ENCODE measurements around the gene C18orf32. TPM values are rescaled to one million over a fixed set of nuclear protein-coding genes. Genes with fewer than 3 reads are reported as not detected.

Gene C18orf32
- 10 to 100 TPM; 42.7 to 85.6 (median 65.0) TPM for total RNA-seq

GRCh38 chr18:49486953-49487710 is at the start of gene C18orf32:
TSS of gene C18orf32 (minus strand) at chr18:49487234. CDS start at chr18:49483748, 3,486 bp downstream.
- Histone ChIP-seq H3K4me3 (replicated peaks in 1 of 3) (peak within 1 kb of the TSS; percentile 65 to 76 (median 66)), H3K27me3 (no peaks in the 10 kb centered on the region), H3K27ac (peak within 1 kb of the TSS; percentile 90 to 97 (median 95)), H3K4me1 (peaks cover 34 to 41% of the 10 kb centered on the region in 2 donors), H3K9me3 (no peaks in the 10 kb centered on the region), H3K36me3 (peaks cover 37 to 40% of the 10 kb centered on the region in 2 donors)
- TF ChIP-seq CTCF (IDR thresholded peaks at IDR 0.05) (no peak), POLR2A (IDR thresholded peaks at IDR 0.05) (peak; percentile 84 to 91)
- DNase-seq, result peak; percentile 94 to 95
- 10 to 12% methylated on average over 26 to 34 of the region's 69 CpGs for WGBS, 2 donors
- intact Hi-C loops (cut with DNase I), result no loop called here

- TF ChIP-seq CTCF (IDR thresholded peaks at IDR 0.05) (no peak), POLR2A (IDR thresholded peaks at IDR 0.05) (no peak)
- WGBS, 2 donors, result 92 to 95% methylated on average over 1 of the region's 1 CpG
- H3K27ac ChIP-seq, result no peak overlapping the region
- no peaks in the 10 kb centered on the region for H3K27me3 ChIP-seq
- no peak overlapping the region for H3K4me3 ChIP-seq (replicated peaks in 1 of 3)
- DNase-seq, result no peak
- H3K36me3 ChIP-seq, result no peaks in the 10 kb centered on the region
- intact Hi-C loops (cut with DNase I), result no loop called here
- H3K9me3 ChIP-seq, result no peaks in the 10 kb centered on the region
- peaks cover 0 to under 1% of the 10 kb centered on the region in 2 donors for H3K4me1 ChIP-seq
These were observed 48.0 kb upstream of the C18orf32 start for GRCh38 chr18:49534846-49535601.

GRCh38 chr18:49531678-49532153 is 44.7 kb upstream of the C18orf32 start:
- Histone ChIP-seq H3K27ac (no peak overlapping the region), H3K27me3 (no peaks in the 10 kb centered on the region), H3K9me3 (no peaks in the 10 kb centered on the region), H3K4me3 (replicated peaks in 1 of 3) (no peak overlapping the region), H3K4me1 (peaks cover 0 to 7% of the 10 kb centered on the region in 2 donors), H3K36me3 (no peaks in the 10 kb centered on the region)
- intact Hi-C loops (cut with DNase I), result no loop called here
- whole genome bisulfite sequencing, 2 donors, result 70% methylated on average over 10 of the region's 10 CpGs
- DNase-seq, result peak in 1 of 2 donors; percentile 5
- TF ChIP-seq POLR2A (IDR thresholded peaks at IDR 0.05), result no peak
- no peak for TF ChIP-seq CTCF (IDR thresholded peaks at IDR 0.05)

- Histone ChIP-seq H3K36me3 (no peaks in the 10 kb centered on the region), H3K27ac (no peak overlapping the region), H3K27me3 (no peaks in the 10 kb centered on the region), H3K9me3 (no peaks in the 10 kb centered on the region), H3K4me1 (peaks cover 0 to 7% of the 10 kb centered on the region in 2 donors), H3K4me3 (replicated peaks in 1 of 3) (no peak overlapping the region)
- 40 to 55% methylated on average over 3 of the region's 3 CpGs for WGBS, 2 donors
- no peak for DNase-seq
- TF ChIP-seq CTCF (IDR thresholded peaks at IDR 0.05), result no peak
- TF ChIP-seq POLR2A (IDR thresholded peaks at IDR 0.05), result no peak
- intact Hi-C loops (cut with DNase I), result no loop called here
These were observed 42.6 kb upstream of the C18orf32 start for GRCh38 chr18:49529596-49529995.

Measured in thyroid gland (tissue), 4 donors.